SK-N-SH (cell line): ENCODE measurements around the gene RHOA.

Experiments used
- CTCF ChIP-seq: fragments of 200-600 bp; sonication (generic); IDR thresholded peaks from 2 replicates; pipeline ENCODE4 v1.6.1; 2017; ENCODE audit warnings: antibody characterized with exemption, mild to moderate bottlenecking, moderate library complexity
- FOXJ3 ChIP-seq: sonication (generic); formaldehyde crosslinking; IDR thresholded peaks from 2 replicates; pipeline ENCODE4 v1.5.1; 2020; ENCODE audit warnings: mild to moderate bottlenecking, missing genetic modification reagents
- POLR2AphosphoS5 ChIP-seq: IDR thresholded peaks from 2 replicates; pipeline ENCODE4 v1.6.1; 2012; ENCODE audit warnings: low read depth, low read length
- RAD21 ChIP-seq: IDR thresholded peaks from 2 replicates; pipeline ENCODE4 v1.6.1; 2012; ENCODE audit warnings: mild to moderate bottlenecking, low read length

- TF ChIP-seq POLR2AphosphoS5 = no peak
- no peak for TF ChIP-seq RAD21
- TF ChIP-seq FOXJ3 = no peak
- TF ChIP-seq CTCF = no peak
Observed at GRCh38 chr3:49333916-49334633, 77.7 kb downstream of the RHOA start.
